ENCODE data around the gene EP400.
"Not testable (repeated sequence)": the region's sequence is repeated elsewhere in the genome, so short reads cannot be mapped to it uniquely, and the experiment has no call there.

The EP400 gene

DNA sequence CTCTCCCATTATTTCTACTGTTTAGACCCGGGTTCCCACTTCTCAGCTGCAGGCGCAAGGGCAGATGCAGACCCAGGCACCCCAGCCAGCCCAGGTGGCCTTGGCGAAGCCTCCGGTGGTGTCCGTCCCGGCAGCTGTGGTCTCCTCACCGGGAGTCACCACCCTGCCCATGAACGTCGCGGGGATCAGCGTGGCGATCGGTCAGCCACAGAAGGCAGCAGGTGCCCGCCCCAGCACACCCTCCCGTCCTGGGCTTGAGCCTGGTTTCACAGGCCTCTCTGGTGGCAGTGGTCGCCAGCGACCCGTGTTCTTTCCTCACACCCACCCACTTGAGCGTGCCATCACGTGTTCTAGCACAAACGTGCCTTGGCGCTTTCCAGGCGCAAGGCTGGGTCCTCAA lies 117.0 kb downstream of the EP400 start:
- no peak for DNase-seq (ENCODE audit: low spot score)

DNA sequence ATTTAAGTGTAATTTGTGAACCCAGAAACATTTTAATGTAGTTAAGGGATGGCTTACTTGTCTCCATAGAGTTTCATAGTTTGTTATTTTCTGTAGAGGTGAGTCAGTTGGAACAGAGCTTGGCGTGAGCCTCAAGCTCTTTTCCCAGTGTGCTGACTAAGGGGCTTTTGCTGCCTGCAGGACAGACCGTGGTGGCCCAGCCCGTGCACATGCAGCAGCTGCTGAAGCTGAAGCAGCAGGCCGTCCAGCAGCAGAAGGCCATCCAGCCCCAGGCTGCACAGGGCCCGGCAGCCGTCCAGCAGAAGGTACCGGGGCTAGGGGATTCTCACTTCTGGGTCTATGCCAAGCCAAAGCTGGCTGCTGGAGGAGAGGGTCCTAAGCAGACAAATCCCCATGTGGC lies 117.4 kb downstream of the EP400 start:
- DNase-seq (ENCODE audit: low spot score) = no peak

DNA sequence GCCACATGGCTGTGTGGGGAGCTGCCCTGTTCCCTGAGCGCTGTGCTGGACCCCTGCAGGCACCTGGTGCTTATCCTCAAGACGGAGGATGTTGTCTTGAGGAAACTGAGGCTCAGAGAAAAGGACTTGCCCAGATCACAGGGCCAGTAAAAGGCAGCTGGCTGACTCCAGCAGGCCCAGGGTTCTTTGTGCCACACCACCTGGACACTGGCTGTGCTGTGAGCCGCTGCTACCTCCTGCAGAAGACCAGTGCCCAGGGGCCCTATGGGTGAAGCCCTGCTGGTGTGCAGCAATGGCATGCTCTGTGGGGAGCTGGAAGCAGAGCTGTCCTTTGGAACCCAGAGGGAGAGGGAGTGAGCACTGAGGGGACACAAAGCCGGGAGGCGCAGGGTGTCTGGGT lies 118.5 kb downstream of the EP400 start:
- no peak for DNase-seq (ENCODE audit: low spot score)

DNA sequence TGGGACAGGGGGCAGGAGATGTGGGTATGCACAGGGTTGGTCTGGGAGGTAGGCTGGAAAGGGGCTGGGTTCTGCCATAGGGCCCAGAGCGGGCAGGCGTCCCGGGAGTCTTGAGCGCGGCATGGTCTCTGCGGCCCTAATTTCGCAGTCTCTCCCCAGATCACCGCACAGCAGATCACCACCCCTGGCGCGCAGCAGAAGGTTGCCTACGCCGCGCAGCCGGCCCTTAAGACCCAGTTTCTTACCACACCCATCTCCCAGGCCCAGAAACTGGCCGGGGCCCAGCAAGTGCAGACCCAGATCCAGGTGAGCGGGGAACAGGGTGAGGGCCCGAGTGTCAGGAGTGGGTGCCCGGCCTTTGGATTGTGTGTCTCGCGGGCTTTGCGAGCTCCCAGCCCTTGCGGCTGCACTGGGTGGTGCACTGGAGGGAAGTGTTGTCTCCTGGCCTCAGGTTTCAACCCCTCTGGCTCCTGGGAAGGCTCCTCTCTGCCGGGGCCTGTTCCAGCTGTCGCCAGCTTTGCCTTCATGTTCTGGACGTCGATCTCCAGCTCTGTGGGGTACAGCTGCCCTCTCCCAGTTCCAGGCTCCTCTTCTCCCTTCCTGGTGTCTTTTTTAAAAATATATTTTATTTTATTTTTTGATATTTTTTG lies 119.7 kb downstream of the EP400 start:
- DNase-seq (ENCODE audit: low spot score) = no peak

DNA sequence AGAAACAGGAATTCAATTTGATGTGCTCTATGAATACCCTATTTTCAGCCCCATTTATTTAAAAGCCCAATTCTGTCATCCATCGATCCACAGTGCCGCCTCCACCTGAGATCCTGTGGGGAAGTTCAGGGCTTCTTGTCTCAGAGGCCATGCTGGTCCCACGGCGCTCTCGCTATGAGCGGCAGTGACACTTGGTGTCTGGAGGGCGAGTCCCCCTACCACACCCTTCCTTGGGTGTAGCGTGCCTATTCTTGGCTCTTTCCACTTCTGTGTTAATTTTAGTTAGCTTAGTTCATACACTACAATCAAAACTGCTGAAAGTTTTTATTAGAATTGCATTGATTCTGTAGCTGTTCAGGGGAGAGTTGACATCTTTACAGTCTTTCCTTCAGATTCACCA lies 120.6 kb downstream of the EP400 start:
- DNase-seq (ENCODE audit: low spot score) = no peak

DNA sequence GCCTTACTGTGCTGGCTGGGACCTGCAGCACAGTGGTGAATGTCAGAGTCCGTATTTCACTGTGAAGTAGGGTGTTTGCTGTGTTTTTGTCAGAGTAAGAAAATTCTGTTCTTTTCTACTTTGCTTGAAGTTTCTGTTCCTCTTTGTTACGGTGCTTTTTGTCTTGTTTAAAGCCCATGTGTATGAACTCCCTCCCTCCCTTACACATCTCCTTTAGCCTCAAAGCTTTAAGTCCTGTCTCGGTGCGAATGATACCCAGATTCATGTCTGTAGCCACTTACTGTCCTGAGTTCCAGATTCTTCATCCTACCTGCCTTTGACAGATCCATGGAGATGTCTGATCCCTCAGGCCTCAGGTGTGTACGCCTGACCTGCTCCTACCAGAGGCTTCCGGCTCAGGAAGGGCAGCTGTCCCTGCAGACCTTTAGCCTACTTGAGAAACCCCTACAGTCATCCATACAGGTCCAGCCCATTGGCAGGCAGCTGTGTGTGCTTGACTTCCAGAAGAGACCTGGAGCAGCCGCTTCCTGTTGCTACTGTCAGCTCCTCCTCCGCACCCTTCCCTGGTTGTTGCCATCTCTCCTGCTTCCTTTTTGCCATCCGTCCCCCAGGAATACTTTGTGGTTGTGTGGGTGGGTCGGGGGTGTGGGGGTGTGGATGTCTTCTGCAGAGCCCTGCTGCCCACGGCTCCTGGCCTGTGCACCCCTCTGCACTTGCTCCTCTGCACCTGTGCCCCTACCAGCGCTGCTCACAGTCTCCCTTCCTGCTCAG lies 121.5 kb downstream of the EP400 start:
- DNase-seq (ENCODE audit: low spot score) = no peak

DNA sequence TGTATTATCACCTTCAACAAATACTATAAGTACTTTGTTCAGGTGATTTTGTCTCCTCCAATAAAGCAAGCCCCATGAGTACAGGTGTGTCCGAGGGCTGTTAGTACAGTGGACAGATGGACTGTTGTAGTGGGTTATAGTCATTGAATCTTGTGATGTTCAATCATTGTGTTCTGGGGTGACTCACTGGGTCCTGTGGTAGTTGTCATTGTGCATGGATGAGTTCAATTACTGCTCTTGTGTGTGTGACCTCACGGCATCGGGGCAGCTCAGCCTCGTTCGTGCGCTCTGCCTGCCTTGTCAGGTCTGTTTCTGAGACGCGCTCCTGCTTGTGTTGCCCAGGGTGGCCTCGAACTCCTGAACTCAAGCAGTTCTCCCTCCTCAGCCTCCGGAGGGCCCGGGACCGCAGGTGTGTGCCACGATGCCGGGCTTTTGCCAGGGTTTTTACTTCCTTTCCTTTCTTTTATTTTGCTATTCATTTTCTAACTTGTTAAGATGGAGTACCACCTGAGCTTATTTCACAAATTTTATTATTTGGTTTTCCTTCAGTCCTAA lies 122.2 kb downstream of the EP400 start:
- DNase-seq (ENCODE audit: low spot score) = no peak

DNA sequence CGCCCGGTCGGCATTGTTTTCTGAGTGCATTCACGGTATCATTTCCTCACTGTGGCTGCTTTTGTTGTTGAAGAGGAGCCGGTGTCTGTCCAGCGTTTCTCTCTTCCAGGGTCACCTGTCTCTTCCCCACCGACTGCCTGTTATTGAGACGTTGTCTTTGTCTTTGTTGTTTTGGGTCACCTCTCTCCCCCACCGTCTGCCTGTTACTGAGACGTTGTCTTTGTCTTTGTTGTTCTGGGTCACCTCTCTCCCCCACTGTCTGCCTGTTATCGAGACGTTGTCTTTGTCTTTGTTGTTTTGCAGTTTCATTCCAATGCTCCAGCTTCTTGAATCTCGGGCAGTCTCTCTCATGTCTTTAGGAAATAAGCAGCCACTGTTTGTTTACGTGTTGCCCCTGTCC lies 124.5 kb downstream of the EP400 start:
- DNase-seq (ENCODE audit: low spot score) = no peak

DNA sequence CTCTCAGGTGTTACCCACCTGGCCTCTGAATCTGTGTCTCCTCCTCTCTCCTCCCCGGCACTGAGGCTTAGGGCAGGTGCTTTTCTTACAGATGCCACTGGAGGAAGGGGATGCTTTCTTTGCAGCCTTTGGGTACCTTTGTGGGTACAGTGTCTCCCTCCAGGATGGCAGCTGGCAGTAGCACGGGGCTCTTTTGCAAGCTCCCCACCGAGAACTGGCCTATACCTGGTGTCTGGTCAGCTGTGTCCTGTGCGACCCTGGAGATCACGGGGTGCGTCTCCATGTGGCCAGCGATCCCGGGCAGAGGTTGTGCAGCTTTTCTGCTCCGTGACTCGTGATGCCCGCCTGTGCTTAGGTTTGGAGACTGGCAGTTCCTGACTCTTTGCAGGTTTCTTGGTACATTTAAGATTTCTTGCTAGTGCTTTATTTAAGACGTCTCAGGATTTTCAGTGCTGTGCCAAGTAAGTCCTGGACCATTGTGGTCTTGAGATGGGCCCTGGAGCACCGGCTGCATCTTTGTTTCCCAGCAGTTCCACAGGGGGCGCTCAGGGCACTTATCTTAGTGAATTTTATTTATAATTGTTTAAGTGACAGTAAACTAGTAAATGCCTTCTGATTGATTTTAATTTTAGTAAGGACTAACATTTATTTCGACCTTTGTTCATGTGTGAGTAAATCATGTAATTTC lies 125.4 kb downstream of the EP400 start:
- no peak for DNase-seq (ENCODE audit: low spot score)

DNA sequence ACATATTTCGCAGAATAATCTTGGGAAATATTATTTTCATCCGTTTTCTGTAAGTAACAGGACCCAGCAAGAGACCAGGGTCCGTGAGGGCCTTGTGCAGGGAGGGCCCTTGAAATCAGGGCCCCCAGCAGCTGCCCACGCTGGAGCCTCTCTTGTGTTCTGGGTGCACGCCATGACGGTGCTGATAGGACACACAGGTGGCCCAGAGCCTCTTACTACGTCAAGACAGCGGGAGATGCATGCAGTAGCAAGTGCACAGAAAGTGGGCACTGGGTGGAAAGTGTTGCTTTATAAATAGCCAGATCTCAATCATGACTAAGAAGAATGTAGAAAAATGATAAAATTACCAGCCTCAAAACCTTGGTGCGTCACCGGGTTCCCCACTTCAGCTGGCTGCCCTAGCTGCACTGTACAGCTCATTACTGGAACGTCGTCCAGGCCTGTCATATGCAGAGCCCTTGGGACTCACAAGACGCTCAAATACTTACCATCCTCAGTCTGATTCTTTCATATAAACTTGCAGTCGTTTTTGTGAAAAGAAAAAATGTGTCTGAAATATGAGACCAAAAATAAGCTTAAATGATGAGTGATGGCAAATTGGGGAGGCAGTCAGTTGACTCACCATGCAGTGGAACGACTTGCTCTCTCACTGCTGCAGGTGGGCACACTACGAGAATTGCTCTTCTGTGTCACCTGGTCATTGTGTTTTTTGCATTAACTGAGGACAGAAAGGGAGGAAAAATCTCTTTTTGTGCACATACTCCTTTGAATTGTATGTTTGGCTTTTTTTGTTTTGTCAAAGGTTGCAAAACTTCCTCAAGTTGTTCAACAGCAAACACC lies 126.2 kb downstream of the EP400 start:
- DNase-seq (ENCODE audit: low spot score) = no peak

DNA sequence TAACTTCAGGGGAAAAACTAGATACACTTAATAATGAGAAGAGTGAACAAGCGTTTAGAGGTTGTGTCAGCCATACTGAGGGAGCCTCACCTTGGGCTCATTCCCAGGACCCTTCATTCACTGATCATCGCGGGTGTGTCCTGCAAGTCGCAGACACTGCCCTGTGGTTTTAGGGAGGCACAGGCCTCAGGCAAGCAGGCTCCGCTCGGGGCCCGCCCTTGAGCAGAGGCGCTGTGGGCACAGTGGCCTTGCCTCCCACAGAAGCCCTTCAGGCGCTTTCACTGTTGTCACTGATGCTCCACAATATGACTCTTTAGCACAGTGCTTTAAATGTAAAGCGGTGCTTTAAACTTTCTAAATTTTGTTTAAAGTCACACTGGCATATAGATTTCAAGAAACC lies 127.0 kb downstream of the EP400 start:
- DNase-seq (ENCODE audit: low spot score) = no peak

DNA sequence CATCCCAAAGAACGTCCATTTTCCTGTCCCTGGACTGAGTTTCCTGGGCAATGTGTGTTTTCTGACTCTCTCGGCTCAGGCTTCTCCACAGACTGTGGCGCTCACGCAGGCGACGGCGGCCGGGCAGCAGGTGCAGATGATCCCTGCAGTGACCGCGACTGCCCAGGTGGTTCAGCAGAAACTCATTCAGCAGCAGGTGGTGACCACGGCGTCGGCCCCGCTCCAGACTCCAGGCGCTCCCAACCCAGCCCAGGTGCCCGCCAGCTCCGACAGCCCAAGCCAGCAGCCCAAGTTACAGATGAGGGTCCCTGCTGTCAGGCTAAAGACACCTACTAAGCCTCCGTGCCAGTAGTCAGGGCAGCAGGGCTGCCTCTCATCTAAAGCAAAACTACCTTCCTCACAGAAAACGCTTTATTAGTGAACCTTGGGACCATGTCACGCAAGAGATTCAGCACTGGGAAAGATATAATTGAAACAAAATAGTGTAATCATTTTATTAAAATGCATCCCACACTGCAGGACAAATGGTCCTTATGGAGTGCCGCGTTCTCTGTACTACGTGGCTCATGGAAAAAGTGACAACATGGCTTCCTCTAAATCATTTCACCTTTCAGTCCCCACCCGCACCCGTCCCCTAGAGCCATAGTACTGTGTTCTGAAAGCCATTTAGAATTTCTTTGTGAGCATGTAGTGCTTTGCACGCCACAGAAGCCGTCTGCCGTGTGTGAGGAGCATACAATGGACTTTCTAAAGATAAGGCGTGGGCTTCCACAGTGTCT lies 127.8 kb downstream of the EP400 start:
- no peak for DNase-seq (ENCODE audit: low spot score)

DNA sequence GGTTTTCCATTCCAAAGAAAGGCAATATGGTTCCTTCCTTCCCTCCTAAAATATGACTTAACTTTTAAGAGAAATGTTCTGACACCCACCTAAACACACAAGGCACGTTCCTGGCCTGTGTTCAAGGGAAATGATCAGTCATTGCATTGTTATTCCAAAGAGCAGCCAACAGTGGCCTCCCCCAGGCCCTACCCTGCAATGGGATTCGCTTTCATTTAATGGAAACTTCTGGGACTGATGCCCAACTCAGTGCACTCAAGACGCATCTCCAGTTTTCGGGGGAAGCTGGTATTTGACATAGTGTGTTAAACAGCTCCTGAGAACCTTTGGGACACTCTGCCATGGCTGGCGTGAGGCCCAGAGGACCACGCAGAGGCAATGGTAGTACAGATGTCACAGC lies 128.4 kb downstream of the EP400 start:
- no peak for DNase-seq (ENCODE audit: low spot score)

DNA sequence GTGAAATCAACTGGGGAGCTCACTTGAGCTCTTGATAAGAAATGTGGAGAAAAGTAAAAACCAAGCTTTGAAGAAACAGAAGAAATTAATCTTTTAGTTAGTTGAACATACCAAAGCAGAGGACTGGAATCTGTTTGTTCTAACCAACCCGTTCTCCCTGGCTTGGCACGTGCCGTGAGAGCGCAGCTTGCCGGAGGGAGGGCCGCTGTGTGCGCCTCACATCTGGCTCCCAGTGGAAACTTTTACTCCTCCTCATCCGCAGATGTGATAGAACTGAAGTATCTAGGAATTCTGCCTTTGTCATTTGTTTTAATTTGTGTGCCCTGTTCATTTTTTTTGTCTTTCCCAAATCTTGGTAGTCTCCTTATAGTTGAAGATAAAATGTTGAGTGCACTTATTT lies 129.5 kb downstream of the EP400 start:
- no peak for DNase-seq (ENCODE audit: low spot score)

DNA sequence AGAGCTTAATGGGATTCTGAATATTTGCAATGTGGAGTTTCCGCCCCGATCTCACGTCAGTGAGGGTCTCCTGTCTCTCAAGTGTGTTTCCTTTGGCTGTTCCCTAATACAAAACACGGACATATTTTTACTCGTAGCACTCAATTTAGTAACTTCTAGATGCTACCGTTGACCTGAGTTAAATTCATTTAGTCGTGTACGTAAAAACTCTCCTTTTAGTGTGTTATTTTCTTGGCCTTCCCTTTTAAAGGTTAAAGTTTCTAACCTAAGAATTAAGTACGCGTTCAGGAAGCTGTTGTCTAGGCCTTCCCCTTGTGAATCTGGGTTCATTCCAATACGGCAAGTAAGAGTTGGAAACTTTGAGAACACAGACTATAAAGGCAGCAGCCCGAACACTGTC lies 130.0 kb downstream of the EP400 start:
- no peak for DNase-seq (ENCODE audit: low spot score)

DNA sequence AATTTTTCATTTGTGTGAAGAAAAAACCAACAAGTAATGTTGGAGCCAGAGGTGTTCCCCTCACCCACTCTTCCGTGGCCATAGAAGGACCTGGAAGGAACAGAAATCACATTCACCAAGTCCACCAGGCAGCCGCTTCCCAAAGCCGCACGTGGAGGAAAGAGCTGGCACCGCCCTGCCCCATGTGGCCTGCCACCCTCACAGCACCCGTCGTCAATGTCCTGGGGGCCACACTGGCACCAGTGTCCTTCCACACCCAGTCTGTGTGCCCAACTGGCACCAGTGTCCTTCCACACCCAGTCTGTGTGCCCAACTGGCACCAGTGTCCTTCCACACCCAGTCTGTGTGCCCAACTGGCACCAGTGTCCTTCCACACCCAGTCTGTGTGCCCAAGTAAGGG lies 130.8 kb downstream of the EP400 start:
- not testable (repeated sequence) for DNase-seq (ENCODE audit: low spot score)

DNA sequence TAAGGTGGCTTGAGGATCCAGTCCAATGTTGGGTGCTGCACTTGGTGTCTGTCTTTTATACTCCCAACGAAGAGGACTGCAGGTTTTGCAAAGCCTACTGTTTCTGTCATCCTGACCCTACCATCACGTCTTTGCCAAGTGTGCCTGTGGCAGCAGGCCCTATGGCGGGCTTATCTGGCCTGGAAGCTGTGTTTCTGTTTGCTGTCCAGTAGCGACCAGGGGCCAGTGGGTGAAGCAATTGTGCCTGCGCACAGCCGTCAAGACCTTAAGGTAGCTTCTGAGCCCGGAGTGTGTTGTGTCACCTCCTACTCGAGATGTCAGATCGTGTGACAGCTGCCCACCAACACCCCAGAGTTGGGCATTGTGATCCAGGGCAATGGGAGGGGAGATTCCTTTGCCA lies 131.7 kb downstream of the EP400 start:
- DNase-seq (ENCODE audit: low spot score) = no peak

DNA sequence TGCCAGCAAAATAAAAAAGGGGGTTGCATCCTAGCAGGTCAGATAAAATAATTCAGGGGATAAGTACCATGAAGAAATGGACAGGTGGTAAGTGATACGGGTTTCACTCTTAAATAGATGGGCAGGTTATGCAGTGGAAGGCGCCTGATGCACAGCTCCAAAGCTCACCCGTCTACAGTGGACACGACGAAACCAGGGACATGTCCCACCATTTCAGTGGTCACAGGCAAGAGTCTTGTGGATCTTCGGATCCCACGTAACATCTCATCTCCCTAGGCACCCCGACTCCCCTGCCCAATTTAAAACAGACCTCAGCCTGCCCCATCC lies 133.8 kb downstream of the EP400 start:
- DNase-seq (ENCODE audit: low spot score) = no peak

DNA sequence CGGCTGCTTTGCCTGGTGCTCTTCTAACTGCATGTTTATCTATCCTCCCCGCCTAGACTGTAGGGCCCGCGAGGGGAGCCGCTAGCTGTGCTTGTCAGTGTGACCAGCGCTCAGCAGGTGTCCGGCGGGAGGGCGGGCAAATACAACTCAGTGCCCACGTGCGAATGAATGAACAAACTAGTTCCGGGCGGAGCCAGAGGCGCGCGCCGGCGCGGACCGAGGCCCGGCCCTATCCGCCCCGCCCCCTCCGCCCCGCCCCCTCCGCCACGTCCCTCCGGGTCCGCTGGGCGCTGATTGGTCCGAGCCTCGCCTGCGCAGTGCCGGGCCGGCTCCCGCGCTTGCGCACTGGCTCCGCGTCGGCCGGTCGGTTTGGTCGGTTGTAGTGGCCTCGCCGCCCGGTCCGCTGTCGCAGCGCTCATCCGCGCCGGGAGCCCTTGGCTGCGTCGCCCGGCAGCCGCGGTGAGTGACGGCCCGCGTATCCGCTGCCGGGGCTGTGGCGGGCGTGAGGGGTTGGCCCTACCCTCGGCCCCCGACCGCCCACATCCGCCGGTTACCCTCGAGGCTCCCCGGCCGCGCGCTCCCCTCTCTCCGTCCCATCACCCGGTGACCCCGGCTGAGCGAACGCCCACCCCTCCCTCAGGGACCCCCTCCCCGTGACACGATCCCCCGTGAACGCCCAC lies 134.3 kb downstream of the EP400 start:
- DNase-seq (ENCODE audit: low spot score) = peak; percentile 94

DNA sequence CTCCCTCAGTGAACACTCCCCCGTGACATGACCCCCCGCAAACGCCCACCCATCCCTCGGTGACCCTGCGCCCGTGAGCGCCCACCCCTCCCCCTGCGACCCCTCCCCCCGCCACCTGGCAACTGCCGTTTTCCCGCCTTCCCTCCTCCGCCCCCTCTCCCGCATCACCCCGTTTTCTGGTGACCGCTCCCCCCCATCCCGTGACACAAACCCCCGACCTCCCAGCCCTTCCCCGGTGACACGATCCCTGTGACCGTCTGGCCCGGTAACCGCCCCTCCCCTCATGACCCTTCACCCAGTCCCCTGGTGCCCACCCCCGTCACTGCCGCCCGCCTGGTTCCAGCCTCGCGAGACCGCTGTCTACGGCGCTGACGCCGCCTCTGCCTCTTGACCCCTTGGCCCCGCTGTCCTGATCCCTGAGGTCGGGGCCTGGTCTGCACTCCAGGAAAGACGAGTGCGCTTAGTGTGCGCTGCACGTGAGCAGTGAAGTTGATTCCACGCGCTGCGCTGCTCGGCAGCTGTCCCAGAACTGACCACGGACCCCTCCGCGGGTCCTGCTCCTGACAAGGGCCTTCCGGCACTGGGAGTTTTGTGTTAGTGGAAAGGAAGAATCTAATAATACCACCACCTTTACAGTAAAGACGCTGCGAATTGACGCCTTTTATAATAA lies 135.0 kb downstream of the EP400 start:
- DNase-seq (ENCODE audit: low spot score) = peak; percentile 12
